Lower leg skin (tissue), 4 donors: Measurements from ENCODE around the gene RBPJ. TPM values are rescaled to one million over a fixed set of nuclear protein-coding genes. Genes with fewer than 3 reads are reported as not detected.

Experiments used
- DNase-seq, 2 donors: peaks; one replicate each; pipeline ENCODE4 v3.0.0-alpha.2; 2019; ENCODE audit warnings: low spot score in 2 of 2
- H3K4me3 ChIP-seq: fragments of 200-600 bp; sonication (generic); 2 replicates; pipeline ENCODE4 v1.5.1; 2017; ENCODE audit warnings: mild to moderate bottlenecking, low read depth; ENCODE audit not compliant: poor library complexity, severe bottlenecking
- POLR2A ChIP-seq, 2 donors: fragments of 450-650 bp; IDR thresholded peaks; one replicate each; pipeline ENCODE4 v1.6.1; 2016 to 2017; ENCODE audit warnings: antibody characterized with exemption in 2 of 2, mild to moderate bottlenecking in 1 of 2, moderate library complexity in 1 of 2
- WGBS, 2 donors: methylation state at CpG; one replicate each; pipeline ENCODE4 v1.1.5; 2018; 5-methylcytosine and 5-hydroxymethylcytosine counted together
- intact Hi-C: fragments of 100-400 bp; cut with DNase I; formaldehyde crosslinking; loops from one replicate; pipeline ENCODE4 v1.15.0; 2023; ENCODE audit warnings: low total_unique reads
- total RNA-seq, 4 donors: library from RNA; depleted of rRNA; stranded (reverse); fragments of >200 nt; gene quantifications; one replicate each; pipeline ENCODE4 v1.1.0, GENCODE V29; 2016
- TF ChIP-seq, protein P1 (sequence below), 3 donors: fragments of 450-650 bp; IDR thresholded peaks; one replicate each; pipeline ENCODE4 v1.5.1; 2016; ENCODE audit warnings: antibody characterized with exemption in 3 of 3, mild to moderate bottlenecking in 3 of 3, moderate library complexity in 2 of 3

RBPJ gene
- total RNA-seq, 4 donors from 2014 or later: 41.1 to 48.3 (median 45.5) TPM

DNA sequence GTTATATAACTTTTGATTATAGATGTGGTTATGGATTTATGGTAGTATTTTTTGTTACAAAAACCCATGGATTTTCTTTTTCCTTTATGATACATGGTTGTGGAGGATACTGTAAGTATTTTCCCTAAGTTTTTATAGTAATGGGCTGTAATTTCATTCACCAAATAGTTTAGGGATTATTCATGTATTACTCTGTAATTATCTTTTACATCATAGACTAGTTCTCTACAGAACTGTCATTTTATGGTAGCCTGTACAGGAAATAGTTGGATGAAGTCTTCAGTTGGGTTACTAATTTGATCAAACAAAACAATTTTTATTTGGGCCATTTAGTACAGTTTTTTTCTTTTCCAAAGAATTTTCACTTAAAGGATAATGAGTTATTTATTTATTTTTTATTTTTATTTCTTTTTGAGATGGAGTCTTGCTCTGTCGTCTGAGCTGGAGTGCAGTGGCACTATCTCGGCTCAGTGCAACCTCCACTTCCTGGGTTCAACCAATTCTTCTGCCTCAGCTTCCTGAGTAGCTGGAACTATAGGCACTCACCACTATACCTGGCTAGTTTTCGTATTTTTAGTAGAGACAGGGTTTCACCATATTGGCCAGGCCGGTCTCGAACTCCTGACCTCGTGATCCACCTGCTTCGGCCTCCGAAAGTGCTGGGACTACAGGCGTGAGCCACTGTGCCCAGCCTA lies 42.1 kb downstream of the RBPJ start:
- WGBS, 2 donors: 93 to 94% methylated on average over 9 of the region's 9 CpGs
- DNase-seq: no peak
- TF ChIP-seq, protein P1, sequence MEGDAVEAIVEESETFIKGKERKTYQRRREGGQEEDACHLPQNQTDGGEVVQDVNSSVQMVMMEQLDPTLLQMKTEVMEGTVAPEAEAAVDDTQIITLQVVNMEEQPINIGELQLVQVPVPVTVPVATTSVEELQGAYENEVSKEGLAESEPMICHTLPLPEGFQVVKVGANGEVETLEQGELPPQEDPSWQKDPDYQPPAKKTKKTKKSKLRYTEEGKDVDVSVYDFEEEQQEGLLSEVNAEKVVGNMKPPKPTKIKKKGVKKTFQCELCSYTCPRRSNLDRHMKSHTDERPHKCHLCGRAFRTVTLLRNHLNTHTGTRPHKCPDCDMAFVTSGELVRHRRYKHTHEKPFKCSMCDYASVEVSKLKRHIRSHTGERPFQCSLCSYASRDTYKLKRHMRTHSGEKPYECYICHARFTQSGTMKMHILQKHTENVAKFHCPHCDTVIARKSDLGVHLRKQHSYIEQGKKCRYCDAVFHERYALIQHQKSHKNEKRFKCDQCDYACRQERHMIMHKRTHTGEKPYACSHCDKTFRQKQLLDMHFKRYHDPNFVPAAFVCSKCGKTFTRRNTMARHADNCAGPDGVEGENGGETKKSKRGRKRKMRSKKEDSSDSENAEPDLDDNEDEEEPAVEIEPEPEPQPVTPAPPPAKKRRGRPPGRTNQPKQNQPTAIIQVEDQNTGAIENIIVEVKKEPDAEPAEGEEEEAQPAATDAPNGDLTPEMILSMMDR (IDR thresholded peaks at IDR 0.05): no peak
- no peak for TF ChIP-seq POLR2A (IDR thresholded peaks at IDR 0.05)
- intact Hi-C loops: no loop called here
- H3K4me3 ChIP-seq: no peak overlapping the region

DNA sequence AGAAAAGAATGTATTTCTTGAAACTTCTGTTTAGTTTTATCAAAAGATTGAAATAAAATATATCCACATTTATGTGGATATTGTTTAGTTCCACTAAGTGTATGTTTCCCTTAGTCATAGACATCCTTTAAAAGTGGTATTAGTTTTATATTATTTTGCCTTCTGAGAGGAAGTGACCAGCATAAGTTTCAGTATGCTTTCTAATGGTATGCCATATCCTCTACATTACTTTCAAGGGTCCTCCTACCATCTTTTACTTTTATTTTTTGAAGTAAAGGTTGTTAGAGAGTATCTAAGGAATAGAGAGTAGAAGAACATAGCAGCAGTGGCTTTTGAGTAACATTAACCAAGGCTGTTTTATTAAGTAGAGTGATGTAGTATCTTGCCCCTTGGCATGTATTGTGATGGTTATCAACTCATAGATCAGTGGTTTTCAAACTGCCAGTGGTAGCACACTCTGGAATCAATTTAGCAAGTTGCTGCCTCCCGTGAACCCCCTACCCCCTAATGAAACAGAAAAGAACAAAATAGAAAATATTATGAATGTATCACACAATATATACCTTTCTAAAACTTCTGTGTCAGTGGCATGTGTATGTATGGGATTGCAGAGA lies 44.8 kb downstream of the RBPJ start:
- no peak for TF ChIP-seq POLR2A (IDR thresholded peaks at IDR 0.05)
- TF ChIP-seq, protein P1 (IDR thresholded peaks at IDR 0.05): no peak
- DNase-seq: no peak
- WGBS, 2 donors: 41 to 61% methylated on average over 1 of the region's 1 CpG
- H3K4me3 ChIP-seq: no peak overlapping the region
- intact Hi-C loops: no loop called here

GRCh38 chr4:26367811-26368210 lies 47.0 kb downstream of the RBPJ start:
- intact Hi-C loops: no loop called here
- no peak for DNase-seq
- 38 to 83% methylated on average over 1 of the region's 1 CpG for WGBS, 2 donors
- no peak for TF ChIP-seq POLR2A (IDR thresholded peaks at IDR 0.05)
- TF ChIP-seq, protein P1 (IDR thresholded peaks at IDR 0.05): no peak
- no peak overlapping the region for H3K4me3 ChIP-seq

DNA sequence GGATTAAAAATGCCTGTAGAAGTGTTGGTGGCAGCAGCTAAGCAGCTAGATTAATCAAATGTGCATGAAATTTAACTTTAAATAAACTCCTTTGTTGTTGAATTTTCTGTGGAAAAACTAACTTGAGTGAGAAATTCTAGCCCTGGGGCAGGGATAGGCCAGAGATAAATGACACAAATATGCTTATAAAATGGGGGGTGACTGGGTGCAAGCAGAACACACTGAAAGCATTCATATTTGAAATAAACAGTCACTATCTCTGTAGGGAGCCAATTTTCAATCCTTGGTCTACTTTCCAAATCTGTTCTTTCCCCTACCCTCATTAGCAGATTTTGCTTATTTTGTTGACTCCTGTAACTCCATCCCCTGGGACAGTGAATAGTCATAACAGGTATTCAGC lies 47.9 kb downstream of the RBPJ start:
- no peak for DNase-seq
- TF ChIP-seq POLR2A (IDR thresholded peaks at IDR 0.05): no peak
- TF ChIP-seq, protein P1 (IDR thresholded peaks at IDR 0.05): no peak
- H3K4me3 ChIP-seq: no peak overlapping the region
- intact Hi-C loops: no loop called here

DNA sequence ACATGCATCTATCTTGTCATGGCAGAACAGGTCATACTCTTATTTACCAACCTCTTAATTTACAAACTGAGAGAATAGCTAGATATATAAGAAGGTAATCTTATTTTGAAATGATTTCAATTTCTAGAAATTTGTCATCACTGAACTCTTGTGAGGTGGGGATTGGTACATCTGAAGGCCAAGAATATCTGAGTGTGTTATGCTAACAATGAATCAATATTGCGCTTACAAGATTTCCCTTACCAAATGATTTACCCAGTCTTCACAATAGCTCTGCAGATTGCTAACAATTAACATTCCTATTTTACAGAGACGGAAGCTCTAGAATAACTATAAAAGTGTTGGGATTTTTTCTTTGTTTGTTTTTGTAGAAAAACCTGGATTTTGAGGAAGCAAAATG lies 48.3 kb downstream of the RBPJ start:
- no peak overlapping the region for H3K4me3 ChIP-seq
- intact Hi-C loops: no loop called here
- WGBS, 2 donors: 85 to 93% methylated on average over 2 of the region's 2 CpGs
- no peak for DNase-seq
- TF ChIP-seq, protein P1 (IDR thresholded peaks at IDR 0.05): no peak
- TF ChIP-seq POLR2A (IDR thresholded peaks at IDR 0.05): no peak

DNA sequence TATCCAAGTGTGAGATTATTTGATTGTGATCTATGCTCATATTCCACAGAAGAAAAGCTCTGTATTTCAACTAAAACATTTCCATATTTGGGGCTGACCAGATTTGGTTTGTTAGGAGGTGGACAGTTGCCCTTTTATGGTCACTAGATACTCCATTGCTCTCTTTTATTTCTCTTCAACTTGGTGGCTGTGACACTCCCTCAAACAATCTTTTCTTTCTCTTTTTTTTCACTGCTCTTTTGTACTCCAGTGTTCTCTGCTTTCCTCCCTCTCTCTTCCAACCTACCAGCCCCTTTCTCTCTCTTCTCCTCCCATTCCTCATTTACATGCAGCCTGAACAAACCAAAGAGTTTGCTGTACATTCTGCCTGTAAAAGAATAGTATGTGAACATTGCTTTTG lies 48.8 kb downstream of the RBPJ start:
- no peak for DNase-seq
- intact Hi-C loops: no loop called here
- TF ChIP-seq POLR2A (IDR thresholded peaks at IDR 0.05): no peak
- TF ChIP-seq, protein P1 (IDR thresholded peaks at IDR 0.05): no peak
- no peak overlapping the region for H3K4me3 ChIP-seq
